ENCODE results near the gene SRPX2.

SRPX2 gene

GRCh38 chrX:100682939-100683338 is 38.9 kb downstream of the SRPX2 start:
- DNase-seq (ENCODE audit: extremely low read depth, low read depth) = no peak
- TF ChIP-seq CTCF (IDR thresholded peaks at IDR 0.05; ENCODE audit: low read depth, low read length) = no peak

- DNase-seq (ENCODE audit: extremely low read depth, low read depth) = peak; percentile 48
- TF ChIP-seq CTCF (IDR thresholded peaks at IDR 0.05; ENCODE audit: low read depth, low read length) = peak; percentile 78
Observed at GRCh38 chrX:100685284-100685996, 41.4 kb downstream of the SRPX2 start.

GRCh38 chrX:100685997-100686305 is 42.0 kb downstream of the SRPX2 start:
- no peak for DNase-seq (ENCODE audit: extremely low read depth, low read depth)
- no peak for TF ChIP-seq CTCF (IDR thresholded peaks at IDR 0.05; ENCODE audit: low read depth, low read length)

GRCh38 chrX:100687128-100687527 is 43.1 kb downstream of the SRPX2 start:
- no peak for DNase-seq (ENCODE audit: extremely low read depth, low read depth)
- TF ChIP-seq CTCF (IDR thresholded peaks at IDR 0.05; ENCODE audit: low read depth, low read length) = no peak

GRCh38 chrX:100687546-100687945 is 43.5 kb downstream of the SRPX2 start:
- no peak for DNase-seq (ENCODE audit: extremely low read depth, low read depth)
- no peak for TF ChIP-seq CTCF (IDR thresholded peaks at IDR 0.05; ENCODE audit: low read depth, low read length)

GRCh38 chrX:100695302-100695701 is 51.3 kb downstream of the SRPX2 start:
- no peak for DNase-seq (ENCODE audit: extremely low read depth, low read depth)
- no peak for TF ChIP-seq CTCF (IDR thresholded peaks at IDR 0.05; ENCODE audit: low read depth, low read length)

- TF ChIP-seq CTCF (IDR thresholded peaks at IDR 0.05; ENCODE audit: low read depth, low read length) = no peak
- no peak for DNase-seq (ENCODE audit: extremely low read depth, low read depth)
Observed at GRCh38 chrX:100695991-100696390, 52.0 kb downstream of the SRPX2 start.
